Activated CD4-positive, CD25-positive, alpha-beta regulatory T cell (primary cell): ENCODE results near the gene PSTPIP2.
"Not testable (repeated sequence)": the region's sequence is repeated elsewhere in the genome, so short reads cannot be mapped to it uniquely, and the experiment has no call there.

Experiments
- DNase-seq, 4 experiments: peaks; one replicate each; lab custom pipeline; 2025; lab: John Stamatoyannopoulos, UW

The PSTPIP2 gene

GRCh38 chr18:46037512-46038305 lies 34.4 kb downstream of the PSTPIP2 start:
- DNase-seq, result no peak

GRCh38 chr18:46035696-46036680 lies 36.1 kb downstream of the PSTPIP2 start:
- no peak for DNase-seq

- no peak for DNase-seq
Observed at GRCh38 chr18:46034230-46034629, 37.8 kb downstream of the PSTPIP2 start.

- DNase-seq, result no peak
Observed at GRCh38 chr18:46031741-46032140, 40.3 kb downstream of the PSTPIP2 start.

- no peak for DNase-seq
Observed at GRCh38 chr18:46028536-46028891, 43.5 kb downstream of the PSTPIP2 start.

GRCh38 chr18:46019936-46020335 lies 52.1 kb downstream of the PSTPIP2 start:
- no peak for DNase-seq

GRCh38 chr18:46013484-46014189 lies 58.4 kb downstream of the PSTPIP2 start:
- no peak for DNase-seq

- no peak for DNase-seq
Observed at GRCh38 chr18:46010676-46011075, 61.4 kb downstream of the PSTPIP2 start.

GRCh38 chr18:46010050-46010449 lies 62.0 kb downstream of the PSTPIP2 start:
- no peak for DNase-seq

GRCh38 chr18:46009125-46009840 lies 62.8 kb downstream of the PSTPIP2 start:
- DNase-seq, result no peak

- DNase-seq, result no peak
Observed at GRCh38 chr18:46008531-46008930, 63.5 kb downstream of the PSTPIP2 start.

GRCh38 chr18:46007165-46007564 lies 64.9 kb downstream of the PSTPIP2 start:
- no peak for DNase-seq

- no peak for DNase-seq
Observed at GRCh38 chr18:46002934-46003333, 69.1 kb downstream of the PSTPIP2 start.

GRCh38 chr18:46001892-46002291 lies 70.2 kb downstream of the PSTPIP2 start:
- DNase-seq, result no peak

- DNase-seq, result no peak
Observed at GRCh38 chr18:46001074-46001473, 71.0 kb downstream of the PSTPIP2 start.

- DNase-seq, result no peak
Observed at GRCh38 chr18:45999536-45999935, 72.5 kb downstream of the PSTPIP2 start.

GRCh38 chr18:45998244-45998643 lies 73.8 kb downstream of the PSTPIP2 start:
- DNase-seq, result no peak

- DNase-seq, result peak in 1 of 4 experiments; percentile 2
Observed at GRCh38 chr18:45997700-45998151, 74.3 kb downstream of the PSTPIP2 start.

- no peak for DNase-seq
Observed at GRCh38 chr18:45995461-45995860, 76.6 kb downstream of the PSTPIP2 start.

GRCh38 chr18:45993438-45993837 lies 78.6 kb downstream of the PSTPIP2 start:
- DNase-seq, result no peak

GRCh38 chr18:45992527-45992926 lies 79.5 kb downstream of the PSTPIP2 start:
- not testable (repeated sequence) for DNase-seq

GRCh38 chr18:45991788-45992187 lies 80.3 kb downstream of the PSTPIP2 start:
- no peak for DNase-seq
